Hair follicle dermal papilla cell (primary cell): ENCODE results near the gene KCNJ2. TPM values are rescaled to one million over a fixed set of nuclear protein-coding genes. Genes with fewer than 3 reads are reported as not detected.

Source experiments
- total RNA-seq: library from RNA; depleted of rRNA; stranded (reverse); fragments of >200 nt; gene quantifications from 2 replicates; pipeline ENCODE4 v1.2.3, GENCODE V29; 2012

The KCNJ2 gene
- total RNA-seq: 8.3 and 9.0 TPM in 2 replicates

DNA sequence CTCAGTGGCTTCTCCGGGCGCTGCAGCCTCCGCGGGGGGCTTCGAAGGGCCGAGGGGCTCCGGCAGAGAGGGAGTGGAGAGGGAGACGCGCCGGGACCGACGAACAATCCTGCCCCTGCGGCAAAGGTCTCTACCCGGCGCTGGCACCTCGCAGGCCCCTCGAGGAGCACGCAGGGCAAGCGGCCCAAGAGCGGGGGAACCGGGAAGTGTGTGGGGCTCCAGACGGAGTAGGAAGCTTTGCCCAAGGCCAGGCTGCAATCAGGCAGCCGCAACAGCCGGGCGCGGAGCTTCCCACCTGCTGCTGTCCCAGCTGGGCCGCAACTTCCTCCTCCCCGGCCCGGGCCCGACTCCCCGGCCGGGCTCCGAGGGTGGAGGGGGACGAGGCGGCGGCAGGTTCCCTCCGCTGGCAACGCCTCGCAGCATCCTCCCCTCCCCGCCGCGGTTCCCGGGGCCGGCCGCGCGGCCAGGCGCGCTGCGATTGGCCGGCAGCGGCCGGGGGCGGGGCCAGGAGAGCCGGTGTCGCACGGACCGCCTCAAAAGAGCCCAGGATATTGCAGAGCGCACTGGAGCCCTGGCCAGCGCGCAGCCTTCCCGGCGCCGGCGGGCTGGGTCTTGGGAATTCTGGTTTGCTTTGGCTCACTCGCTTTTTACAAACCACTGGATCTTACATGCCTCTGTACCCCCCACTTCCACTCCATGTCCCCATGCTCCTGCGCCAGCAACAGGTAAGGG lies at the start of gene KCNJ2:
KCNJ2 (plus strand) TSS at position 556 of the 732 bp plus-strand sequence. CDS start 5,508 bp downstream, outside the sequence.

Other genes starting within 250 kb of the KCNJ2 start
- 0.36 TPM in 1 of 2 replicates, not detected in the other for gene KCNJ16, start 94.3 kb upstream of the KCNJ2 start, total RNA-seq